IPS-NIHi11 (cell line): Measurements from ENCODE around the gene NUBP1.
"Not testable (repeated sequence)": the region's sequence is repeated elsewhere in the genome, so short reads cannot be mapped to it uniquely, and the experiment has no call there.

Experiments used
- DNase-seq: peaks from one replicate; pipeline ENCODE4 v3.0.0; 2012; ENCODE audit warnings: mixed read lengths, low spot score

Gene NUBP1

GRCh38 chr16:10743610-10744369 lies at the start of gene NUBP1:
Gene NUBP1 (plus strand): TSS chr16:10743842. CDS start chr16:10743864, 22 bp downstream.
- DNase-seq = peak; percentile 97

- no peak for DNase-seq
Observed at GRCh38 chr16:10693889-10694288, 49.8 kb upstream of the NUBP1 start.

GRCh38 chr16:10694306-10694705 lies 49.3 kb upstream of the NUBP1 start:
- no peak for DNase-seq

- no peak for DNase-seq
Observed at GRCh38 chr16:10694830-10695229, 48.8 kb upstream of the NUBP1 start, which contains the start of gene TEKT5. Gene TEKT5 (minus strand): TSS chr16:10694930. CDS start chr16:10694873, 57 bp downstream.

DNA sequence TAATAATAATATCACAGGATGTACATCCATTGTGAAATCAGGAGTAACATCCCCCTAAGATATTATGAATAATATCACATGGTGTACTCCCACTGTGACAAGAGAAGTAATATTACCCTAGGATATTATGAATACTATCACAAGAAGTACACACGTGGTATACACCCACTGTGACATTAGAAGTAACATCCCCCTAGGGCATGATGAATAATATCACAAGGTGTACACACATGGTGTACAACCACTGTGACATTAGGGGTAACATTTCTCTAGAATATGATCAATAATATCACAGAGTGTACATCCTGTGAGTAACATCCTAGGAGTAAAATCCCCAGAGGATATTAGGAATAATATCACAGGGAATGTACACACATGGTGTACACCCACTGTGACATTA lies 43.9 kb upstream of the NUBP1 start:
- no peak for DNase-seq

GRCh38 chr16:10708969-10709368 lies 34.7 kb upstream of the NUBP1 start:
- no peak for DNase-seq

GRCh38 chr16:10728003-10728887 lies 15.4 kb upstream of the NUBP1 start:
- DNase-seq = no peak

GRCh38 chr16:10729104-10730048 lies 14.3 kb upstream of the NUBP1 start:
- DNase-seq = peak; percentile 24

GRCh38 chr16:10731790-10732189 lies 11.9 kb upstream of the NUBP1 start:
- no peak for DNase-seq

DNA sequence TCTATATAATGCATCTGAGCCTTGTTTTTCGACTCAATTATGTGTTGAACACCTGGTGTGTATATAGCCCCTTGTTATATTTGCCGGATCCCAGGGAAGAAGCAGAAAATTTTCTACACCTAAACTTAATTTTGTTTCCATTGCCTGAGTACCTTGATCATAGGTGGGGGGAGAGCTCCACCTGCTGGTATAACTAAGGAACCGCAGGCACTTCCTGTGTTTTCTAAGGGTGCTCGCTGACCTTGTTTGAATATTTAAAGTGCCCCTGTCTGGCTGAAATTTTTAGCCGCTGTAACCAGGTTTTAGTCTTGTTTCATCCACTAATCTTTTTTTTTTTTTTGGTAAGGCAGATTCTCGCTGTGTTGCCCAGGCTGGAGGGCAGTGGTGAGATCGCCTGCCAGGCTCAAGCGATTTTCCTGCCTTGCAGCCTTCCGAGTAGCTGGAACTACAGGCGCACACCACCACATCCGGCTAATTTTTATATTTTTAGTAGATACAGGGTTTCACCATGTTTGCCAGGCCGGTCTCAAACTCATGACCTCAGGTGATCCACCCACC lies 6.5 kb upstream of the NUBP1 start:
- peak; percentile 74 for DNase-seq

DNA sequence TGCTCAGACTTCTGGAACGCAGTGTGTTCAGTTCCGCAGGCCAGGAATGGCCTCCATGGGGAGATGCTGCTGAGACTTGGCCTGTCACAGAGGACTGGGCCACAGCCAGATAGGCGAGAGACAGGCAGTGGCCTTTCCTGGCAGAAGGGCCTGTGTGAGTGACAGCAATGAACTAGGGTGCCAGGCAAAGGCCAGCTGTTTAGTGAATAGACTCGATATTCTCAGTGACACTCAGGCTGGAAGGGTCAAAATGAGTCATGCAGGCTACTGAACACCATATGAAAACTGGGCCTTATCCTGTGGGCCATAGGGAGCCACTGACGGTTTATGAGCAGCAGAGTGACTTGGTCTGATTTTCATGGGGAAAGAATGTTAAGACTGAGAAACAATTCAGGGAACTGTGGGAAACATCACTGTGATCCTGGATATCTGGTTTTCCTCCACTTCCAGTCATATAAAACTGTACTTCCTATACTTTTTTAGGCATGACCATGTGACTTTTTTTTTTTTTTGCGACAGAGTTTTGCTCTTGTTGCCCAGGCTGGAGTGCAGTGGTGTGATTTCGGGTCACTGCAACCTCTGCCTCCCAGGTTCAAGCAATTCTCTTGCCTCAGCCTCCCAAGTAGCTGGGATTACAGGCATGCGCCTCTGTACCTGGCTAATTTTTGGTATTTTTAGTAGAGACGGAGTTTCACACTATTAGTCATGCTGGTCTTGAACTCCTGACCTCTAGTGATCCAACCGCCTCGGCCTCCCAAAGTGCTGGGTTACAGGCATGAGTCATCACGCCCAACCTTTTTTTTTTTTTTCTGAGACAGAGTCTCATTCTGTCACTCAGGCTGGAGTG lies 5.2 kb upstream of the NUBP1 start:
- no peak for DNase-seq

DNA sequence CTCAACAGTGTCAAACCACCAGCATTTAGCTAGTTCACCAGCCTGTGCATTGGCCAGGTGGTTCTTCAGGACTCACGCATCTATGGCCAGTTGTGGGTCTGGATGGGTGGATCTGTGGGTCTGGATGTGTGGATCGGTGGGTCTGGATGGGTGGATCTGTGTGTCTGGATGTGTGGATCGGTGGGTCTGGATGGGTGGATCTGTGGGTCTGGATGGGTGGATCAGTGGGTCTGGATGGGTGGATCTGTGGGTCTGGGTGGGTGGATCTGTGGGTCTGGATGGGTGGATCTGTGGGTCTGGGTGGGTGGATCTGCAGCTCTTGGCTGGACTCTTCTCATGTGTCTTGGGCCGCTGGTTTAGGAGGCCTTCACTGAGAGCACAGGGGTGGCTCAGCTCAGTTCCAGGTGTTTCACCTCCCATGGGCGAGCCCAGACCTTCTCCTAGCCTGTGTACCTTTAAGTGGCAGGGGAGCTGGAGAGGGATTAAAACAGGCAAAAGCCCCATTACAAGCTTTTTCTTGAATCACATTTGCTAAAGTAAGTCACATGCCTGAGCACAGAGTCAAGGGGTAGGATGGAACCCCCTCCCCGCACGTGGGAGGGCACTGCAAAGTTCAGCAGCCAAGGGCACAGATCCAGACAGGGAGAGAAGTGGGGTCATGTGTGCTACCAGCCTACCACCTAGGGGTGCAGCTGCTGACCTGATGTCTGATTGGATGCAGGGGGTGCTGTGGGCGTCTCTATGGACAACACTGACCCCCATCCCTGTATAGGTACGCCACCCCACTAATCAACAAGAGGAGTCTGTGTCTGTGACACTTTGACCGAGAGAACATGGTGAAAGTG lies 3.4 kb upstream of the NUBP1 start:
- no peak for DNase-seq

DNA sequence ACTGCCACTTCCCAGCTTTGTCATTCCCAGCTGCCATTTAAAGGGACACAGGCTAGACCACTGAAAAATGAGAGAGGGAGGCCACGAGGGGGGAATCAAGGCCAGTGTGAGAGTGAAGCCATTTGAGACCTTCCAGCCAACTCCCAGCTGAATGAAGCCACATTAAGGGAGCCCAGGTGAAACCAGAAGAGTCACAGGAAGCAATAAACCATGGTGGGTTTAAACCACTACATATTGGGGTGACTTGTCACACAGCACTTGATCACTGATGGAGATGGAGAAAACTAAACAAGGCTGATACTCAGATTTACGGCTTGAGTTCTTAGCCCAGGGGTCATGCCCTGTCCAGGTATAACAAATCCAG lies 2.8 kb upstream of the NUBP1 start:
- no peak for DNase-seq

DNA sequence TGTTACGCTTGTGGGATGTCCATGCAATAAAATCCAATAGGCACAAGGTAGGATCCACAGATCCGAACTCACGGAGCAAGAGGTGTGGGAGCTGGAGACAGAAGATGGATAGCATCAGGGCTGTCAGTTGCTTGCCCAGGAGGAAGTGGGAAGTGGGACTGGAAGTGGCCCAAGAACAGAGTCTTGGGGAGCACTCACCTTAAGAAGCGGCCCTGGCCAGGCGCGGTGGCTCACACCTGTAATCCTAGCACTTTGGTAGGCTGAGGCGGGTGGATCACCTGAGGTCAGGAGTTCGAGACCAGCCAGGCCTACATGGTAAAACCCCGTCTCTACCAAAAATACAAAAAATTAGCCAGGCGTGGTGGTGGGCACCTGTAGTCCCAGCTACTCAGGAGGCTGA lies 2.4 kb upstream of the NUBP1 start:
- DNase-seq = not testable (repeated sequence)

- DNase-seq = no peak
Observed at GRCh38 chr16:10741844-10742243, 1.8 kb upstream of the NUBP1 start.

DNA sequence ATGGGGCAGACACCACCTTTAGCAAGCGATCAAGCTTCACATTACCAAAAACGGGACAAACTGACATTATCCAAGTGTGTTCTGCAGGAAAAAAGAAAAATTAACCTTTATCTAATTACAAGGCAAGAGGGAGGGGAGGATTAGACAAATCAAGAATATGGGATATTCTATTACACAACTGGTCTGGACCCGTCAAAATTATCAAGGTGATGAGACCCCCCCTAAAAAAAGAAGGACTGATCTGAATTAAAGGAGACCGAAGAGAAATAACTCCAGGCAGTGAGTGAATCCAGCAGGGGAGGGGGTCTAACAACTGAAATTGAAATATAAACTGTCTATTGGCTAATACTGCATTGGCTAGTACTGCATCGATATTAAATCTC lies 424 bp upstream of the NUBP1 start:
- DNase-seq = no peak

- DNase-seq = no peak
Observed at GRCh38 chr16:10744370-10745030, 858 bp downstream of the NUBP1 start.

- DNase-seq = no peak
Observed at GRCh38 chr16:10745841-10746240, 2.2 kb downstream of the NUBP1 start.

DNA sequence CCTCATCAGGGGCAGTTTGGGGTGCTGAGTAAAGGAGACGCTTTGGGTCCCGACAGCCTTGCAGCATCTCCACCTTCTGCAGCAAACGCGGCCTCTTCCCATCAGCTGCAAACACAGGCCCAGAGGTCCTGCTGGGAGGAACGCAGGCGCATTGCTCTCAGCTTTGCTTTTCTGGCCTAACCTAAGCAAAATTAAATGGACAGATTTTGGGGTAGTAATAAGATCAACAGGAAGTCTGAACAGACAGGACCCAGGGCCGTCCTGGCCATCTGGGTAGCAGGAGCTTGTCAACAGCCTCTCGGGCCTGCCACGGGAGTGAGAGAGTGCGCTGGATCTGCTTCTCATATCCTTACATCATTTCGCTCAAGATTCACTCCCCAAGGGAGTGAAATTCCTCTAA lies 7.2 kb downstream of the NUBP1 start:
- DNase-seq = no peak
